IMR-90 (cell line): ENCODE results near the gene NFATC1.

Experiments used
- CEBPB ChIP-seq: IDR thresholded peaks from 2 replicates; pipeline ENCODE4 v1.6.1; 2012; ENCODE audit warnings: low read depth, low read length, improper control_type of control experiment
- CTCF ChIP-seq: conservative IDR thresholded peaks from 2 replicates; pipeline ENCODE4 v1.5.1; 2012; ENCODE audit warnings: mild to moderate bottlenecking, low read depth, low read length, improper control_type of control experiment
- MXI1 ChIP-seq: IDR thresholded peaks from 2 replicates; pipeline ENCODE4 v1.6.1; 2012; ENCODE audit warnings: low read depth, mild to moderate bottlenecking, low read length, moderate library complexity, borderline replicate concordance
- POLR2A ChIP-seq: IDR thresholded peaks from 2 replicates; pipeline ENCODE4 v1.6.1; 2012; ENCODE audit warnings: mild to moderate bottlenecking, low read depth, low read length
- RFX5 ChIP-seq: IDR thresholded peaks from 2 replicates; pipeline ENCODE4 v1.8.0; 2012; ENCODE audit warnings: low read depth, mild to moderate bottlenecking, low read length, moderate library complexity

DNA sequence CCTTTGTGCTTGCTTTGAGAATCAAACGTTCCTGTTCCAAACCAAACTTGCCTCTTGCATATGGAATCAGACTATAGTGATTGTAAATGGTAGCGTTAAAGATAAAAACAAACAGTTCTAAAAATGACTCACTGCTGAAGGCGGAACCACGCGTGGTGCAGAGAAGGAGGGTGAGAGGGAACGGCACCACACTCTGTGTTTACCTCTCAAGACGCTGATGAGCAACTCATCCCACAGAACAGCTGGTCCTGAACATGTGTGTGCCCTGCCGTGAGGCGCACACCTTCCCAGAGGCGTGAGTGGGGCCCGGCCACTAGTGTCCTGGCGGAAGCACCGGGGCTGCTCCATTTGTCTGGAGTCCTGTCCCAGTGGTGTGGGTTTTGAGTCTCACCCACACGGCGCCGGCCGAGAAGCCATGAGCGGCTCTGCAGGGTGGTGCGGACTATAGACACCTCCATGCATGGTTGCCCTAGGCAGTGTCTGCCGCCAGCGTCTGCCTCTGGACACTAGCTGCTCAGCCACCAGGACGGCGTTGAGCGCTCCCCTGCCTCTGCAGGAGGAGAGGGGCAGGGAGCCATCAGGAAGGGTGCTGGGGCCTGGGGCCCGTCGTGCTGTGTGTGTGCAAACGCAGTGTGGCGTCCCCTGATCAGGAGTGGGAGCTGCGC lies 52.1 kb downstream of the NFATC1 start:
- no peak for TF ChIP-seq CTCF
- TF ChIP-seq POLR2A: no peak
- no peak for TF ChIP-seq CEBPB
- no peak for TF ChIP-seq RFX5
- TF ChIP-seq MXI1: peak; percentile 64; the same call in 1 of the 2 replicates
